Measurements from ENCODE around the gene SLC4A5.
A peak's percentile ranks its signal among the peaks of the same experiment; 100 is the strongest.

SLC4A5 gene

DNA sequence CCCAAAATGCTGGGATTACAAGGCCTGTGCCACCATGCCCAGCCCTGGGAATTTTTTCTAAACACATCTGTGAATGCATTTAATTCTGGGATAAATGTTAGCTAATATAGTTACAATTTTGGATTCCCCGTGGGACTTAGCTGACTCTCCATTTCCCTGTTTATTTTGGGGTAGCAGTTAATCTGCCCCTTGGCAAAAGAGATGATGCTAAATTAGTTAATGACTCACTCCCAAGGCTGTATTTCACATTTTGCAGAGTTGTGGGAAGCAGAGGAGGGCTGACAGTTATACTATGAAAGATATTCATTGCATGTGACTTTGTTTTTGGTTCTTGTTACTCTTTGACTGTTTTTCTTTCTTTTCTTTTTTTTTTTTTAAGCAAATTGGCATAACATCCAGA, 141.6 kb downstream of the SLC4A5 start:
- no peak for DNase-seq (ENCODE audit: extremely low read depth, low read depth)
- peak overlapping the region; percentile 94 for H3K4me3 ChIP-seq (replicated peaks; ENCODE audit: low read depth, low read length)
- TF ChIP-seq, protein P1, sequence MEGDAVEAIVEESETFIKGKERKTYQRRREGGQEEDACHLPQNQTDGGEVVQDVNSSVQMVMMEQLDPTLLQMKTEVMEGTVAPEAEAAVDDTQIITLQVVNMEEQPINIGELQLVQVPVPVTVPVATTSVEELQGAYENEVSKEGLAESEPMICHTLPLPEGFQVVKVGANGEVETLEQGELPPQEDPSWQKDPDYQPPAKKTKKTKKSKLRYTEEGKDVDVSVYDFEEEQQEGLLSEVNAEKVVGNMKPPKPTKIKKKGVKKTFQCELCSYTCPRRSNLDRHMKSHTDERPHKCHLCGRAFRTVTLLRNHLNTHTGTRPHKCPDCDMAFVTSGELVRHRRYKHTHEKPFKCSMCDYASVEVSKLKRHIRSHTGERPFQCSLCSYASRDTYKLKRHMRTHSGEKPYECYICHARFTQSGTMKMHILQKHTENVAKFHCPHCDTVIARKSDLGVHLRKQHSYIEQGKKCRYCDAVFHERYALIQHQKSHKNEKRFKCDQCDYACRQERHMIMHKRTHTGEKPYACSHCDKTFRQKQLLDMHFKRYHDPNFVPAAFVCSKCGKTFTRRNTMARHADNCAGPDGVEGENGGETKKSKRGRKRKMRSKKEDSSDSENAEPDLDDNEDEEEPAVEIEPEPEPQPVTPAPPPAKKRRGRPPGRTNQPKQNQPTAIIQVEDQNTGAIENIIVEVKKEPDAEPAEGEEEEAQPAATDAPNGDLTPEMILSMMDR (IDR thresholded peaks at IDR 0.05; ENCODE audit: low read depth, low read length, missing control alignments), result no peak

DNA sequence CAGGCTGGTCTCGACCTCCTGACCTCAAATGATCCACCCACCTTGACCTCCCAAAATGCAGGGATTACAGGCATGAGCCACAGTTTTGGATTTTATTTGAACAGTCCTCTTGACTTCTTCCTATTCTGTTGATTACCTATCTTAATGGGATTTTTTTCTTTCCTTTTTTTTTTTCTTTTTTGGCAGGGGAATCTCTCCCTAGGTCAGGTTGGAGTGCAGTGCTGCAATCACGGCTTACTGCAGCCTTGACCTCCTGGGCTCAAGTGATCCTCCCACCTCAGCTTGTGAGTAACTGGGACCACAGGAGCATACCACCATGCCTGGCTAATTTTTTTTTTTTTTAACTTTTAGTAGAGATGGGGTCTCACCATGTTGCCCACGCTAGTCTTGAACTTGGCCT, 142.0 kb downstream of the SLC4A5 start:
- no peak for DNase-seq (ENCODE audit: extremely low read depth, low read depth)
- H3K4me3 ChIP-seq (replicated peaks; ENCODE audit: low read depth, low read length), result peak overlapping the region; percentile 94
- TF ChIP-seq, protein P1 (IDR thresholded peaks at IDR 0.05; ENCODE audit: low read depth, low read length, missing control alignments), result no peak

DNA sequence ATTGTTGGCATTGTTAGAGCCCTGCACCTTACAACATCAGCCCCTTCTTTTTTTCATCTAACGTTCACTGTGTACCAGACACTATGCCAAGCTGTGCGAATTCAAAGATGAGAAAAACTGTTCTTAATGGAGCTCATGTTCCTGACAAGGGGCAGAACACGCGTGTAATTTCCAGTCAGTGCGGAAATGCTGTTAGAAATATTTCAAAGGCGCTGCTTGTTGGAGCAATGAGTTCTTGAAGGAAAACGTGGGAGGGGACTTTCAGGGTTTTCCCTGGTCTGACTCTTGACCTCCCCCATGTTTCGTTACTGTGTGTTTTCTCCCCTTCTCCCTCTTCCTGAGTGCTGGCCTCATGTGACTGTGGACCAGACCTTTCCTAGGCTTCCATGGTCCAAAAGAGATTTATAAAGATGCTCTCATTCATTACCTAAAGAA, 143.3 kb downstream of the SLC4A5 start:
- DNase-seq (ENCODE audit: extremely low read depth, low read depth), result no peak
- TF ChIP-seq, protein P1 (IDR thresholded peaks at IDR 0.05; ENCODE audit: low read depth, low read length, missing control alignments), result no peak
- peak overlapping the region; percentile 94 for H3K4me3 ChIP-seq (replicated peaks; ENCODE audit: low read depth, low read length)

DNA sequence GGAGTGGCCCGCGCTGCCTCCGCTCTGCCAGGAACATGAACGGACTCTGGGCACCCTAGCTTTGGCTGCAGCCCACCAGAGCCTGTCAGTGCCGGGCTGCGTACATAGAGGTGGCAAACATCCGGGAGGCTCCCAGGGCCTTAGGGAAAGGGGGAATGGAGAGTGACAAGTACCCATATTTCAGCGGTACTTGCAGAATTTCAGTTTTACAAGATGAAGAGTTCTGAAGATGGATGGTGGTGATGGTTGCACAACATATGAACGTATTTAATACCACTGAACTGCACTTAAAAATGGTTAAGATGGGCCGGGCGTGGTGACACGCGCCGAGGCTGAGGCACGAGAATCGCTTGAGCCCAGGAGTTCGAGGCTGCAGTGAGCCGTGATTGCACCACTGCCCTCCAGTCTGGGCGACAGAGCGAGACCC, 143.9 kb downstream of the SLC4A5 start:
- DNase-seq (ENCODE audit: extremely low read depth, low read depth), result no peak
- TF ChIP-seq, protein P1 (IDR thresholded peaks at IDR 0.05; ENCODE audit: low read depth, low read length, missing control alignments), result no peak

DNA sequence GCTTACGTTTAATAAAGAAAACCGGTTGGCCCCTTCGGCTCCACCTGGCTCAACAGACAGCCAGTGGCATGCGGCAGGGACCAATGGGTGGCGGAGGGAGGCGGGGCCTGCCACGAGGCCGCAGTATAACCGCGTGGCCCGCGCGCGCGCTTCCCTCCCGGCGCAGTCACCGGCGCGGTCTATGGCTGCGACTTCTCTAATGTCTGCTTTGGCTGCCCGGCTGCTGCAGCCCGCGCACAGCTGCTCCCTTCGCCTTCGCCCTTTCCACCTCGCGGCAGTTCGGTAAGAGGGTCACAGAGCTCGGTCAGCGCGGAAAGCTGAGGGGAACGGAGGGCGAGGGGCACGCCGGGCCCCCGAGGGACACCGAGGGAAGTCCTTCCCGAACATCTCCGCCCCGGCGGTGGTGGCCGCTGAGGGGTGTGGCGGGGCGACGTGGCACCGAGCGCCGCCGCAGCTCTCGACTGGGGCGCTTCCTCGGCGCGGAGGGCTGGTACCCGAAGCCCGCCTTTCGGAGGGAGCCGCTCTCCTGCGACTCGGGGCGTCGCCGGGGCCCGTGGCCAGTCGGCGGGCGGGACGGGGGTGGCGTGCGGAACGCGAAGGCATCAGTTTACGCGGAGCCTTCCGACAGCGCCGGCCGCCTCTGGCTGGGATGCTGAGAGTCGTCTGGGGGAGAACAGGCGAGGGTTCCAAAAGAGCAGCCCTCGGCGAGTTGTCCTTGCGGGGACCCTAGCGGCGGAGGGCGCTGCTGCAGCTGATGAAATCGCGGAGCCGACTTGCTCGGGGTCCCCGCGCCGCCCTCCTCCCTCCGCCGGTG, 144.5 kb downstream of the SLC4A5 start, which contains the start of gene MTHFD2:
MTHFD2 (plus strand) TSS at position 155 of the 814 bp plus-strand sequence; CDS start at position 182, 27 bp downstream.
- peak within 1 kb of the TSS; percentile 94 for H3K4me3 ChIP-seq (replicated peaks; ENCODE audit: low read depth, low read length)
- TF ChIP-seq, protein P1 (IDR thresholded peaks at IDR 0.05; ENCODE audit: low read depth, low read length, missing control alignments), result peak; percentile 71
- no peak for DNase-seq (ENCODE audit: extremely low read depth, low read depth)

More for the DNA sequence above, 143.9 kb downstream of the SLC4A5 start:
- H3K4me3 ChIP-seq (replicated peaks; ENCODE audit: low read depth, low read length), result peak overlapping the region; percentile 94

DNA sequence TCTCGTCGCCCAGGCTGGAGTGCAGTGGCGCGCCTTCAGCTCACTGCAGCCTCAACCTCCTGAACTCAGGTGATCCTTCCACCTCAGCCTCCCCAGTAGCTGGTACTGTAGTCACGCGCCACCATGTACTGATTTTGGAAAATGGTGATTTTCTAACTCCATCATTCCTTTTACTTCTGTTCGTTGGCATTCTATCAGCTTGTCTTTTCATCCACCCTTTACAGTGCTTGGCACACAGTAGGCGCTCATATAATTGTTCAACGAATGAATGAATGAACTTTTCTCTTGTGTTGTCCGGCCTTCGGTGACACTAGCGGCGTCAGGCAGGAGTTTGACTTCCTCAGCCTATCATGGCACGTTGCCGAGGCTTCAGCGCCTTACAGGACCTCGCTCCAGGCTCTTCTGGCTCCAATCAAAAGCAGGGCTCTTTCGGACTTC, 145.2 kb downstream of the SLC4A5 start:
- DNase-seq (ENCODE audit: extremely low read depth, low read depth), result peak; percentile 97
- H3K4me3 ChIP-seq (replicated peaks; ENCODE audit: low read depth, low read length), result peak overlapping the region; percentile 94
- TF ChIP-seq, protein P1 (IDR thresholded peaks at IDR 0.05; ENCODE audit: low read depth, low read length, missing control alignments), result no peak
